ENCODE data around the gene MAPRE2.

MAPRE2 gene

DNA sequence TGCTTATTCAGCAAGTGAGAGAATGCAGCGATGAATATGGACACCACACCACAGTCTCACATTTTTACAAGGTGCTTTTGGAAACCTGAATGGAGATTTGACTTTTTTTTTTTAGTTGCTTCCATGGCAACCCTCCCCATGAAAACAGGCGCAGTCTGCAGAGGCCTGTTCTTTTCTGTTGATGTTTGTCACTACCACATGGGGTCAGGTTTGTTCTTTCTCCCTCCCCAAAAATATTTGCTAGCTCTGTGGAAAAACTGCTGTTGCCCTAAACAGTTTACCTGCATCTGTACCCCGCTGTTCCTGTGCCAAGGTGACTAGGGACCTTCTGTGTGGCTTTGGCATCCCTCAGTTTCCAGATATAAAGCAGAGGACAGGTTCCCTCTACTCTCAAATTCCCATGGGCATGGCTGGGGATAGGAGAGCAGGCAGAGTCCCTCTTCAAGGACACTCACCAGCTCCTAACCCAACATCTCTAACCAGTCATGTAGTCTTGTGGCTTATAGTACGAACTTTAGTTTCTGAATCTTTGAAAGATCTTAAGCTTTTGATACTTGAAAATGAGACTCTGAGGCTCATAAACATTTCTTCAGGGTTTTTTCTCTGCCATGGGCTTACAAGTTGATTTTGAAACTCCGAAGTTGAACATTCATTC lies 14.7 kb upstream of the MAPRE2 start:
- TF ChIP-seq GATA3 (IDR thresholded peaks at IDR 0.05; ENCODE audit: low read depth, low read length) (no peak), GATA2 (IDR thresholded peaks at IDR 0.05; ENCODE audit: low read depth, low read length) (no peak)

DNA sequence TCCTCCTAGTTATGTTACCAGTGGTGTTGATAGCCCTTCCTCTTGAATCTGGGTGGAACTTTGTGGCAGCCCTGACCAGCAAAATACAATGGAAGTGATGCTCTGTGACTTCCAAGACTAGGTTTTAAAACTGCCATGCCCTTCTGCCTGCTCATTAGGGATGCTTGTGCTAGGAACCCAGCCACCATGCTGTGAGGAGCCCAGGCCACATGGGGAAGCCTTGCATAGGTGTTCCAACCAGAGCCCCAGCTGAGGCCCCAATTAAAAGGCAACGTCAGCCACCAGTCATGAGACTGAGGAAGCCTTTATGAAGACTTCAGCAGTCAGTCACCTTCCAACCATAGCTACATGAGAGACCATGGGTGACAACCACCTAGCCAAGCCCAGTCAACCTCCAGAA lies 14.0 kb upstream of the MAPRE2 start:
- TF ChIP-seq GATA3 (IDR thresholded peaks at IDR 0.05; ENCODE audit: low read depth, low read length) (no peak), GATA2 (IDR thresholded peaks at IDR 0.05; ENCODE audit: low read depth, low read length) (no peak)

DNA sequence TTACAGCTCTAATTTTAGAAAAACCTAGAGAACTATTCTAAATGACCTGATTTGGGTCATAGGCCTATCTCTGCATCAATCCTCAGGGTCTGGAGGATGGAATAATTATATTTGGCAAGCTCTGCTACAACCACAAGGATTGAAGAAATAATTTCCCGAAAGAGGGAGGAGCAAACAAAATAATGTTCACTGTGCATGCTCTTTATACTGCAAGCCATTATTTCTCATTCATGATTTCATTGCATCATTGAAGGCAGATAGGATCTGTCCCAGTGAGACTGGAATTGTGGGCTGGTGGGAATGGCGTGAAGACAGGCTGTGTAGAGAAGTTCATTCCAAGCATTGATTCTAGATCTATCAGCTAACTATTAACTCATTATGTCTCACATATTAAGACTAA lies 12.7 kb upstream of the MAPRE2 start:
- TF ChIP-seq GATA2 (IDR thresholded peaks at IDR 0.05; ENCODE audit: low read depth, low read length), result peak; percentile 44; the same call in 1 of the 2 replicates
- TF ChIP-seq GATA3 (IDR thresholded peaks at IDR 0.05; ENCODE audit: low read depth, low read length), result no peak

DNA sequence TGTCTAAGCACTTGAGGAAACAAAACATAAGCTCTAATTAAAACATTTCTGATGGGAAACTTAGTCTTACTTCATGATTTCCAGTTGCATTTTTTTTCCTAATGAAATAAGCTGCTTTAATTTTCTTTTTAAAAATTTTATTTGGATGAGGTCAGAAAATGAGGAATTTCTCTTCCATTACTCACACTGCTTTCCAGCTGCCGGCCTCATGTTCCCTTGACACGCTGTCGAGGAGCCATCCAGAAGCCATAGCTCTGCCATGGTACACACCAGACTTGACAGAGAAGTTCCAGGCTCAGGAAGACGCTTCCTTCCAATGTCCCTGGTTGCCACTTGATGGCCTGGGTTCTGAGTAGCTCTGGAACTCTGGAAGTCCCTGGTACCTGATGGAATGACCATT lies 12.1 kb upstream of the MAPRE2 start:
- TF ChIP-seq GATA2 (IDR thresholded peaks at IDR 0.05; ENCODE audit: low read depth, low read length), result no peak
- no peak for TF ChIP-seq GATA3 (IDR thresholded peaks at IDR 0.05; ENCODE audit: low read depth, low read length)

DNA sequence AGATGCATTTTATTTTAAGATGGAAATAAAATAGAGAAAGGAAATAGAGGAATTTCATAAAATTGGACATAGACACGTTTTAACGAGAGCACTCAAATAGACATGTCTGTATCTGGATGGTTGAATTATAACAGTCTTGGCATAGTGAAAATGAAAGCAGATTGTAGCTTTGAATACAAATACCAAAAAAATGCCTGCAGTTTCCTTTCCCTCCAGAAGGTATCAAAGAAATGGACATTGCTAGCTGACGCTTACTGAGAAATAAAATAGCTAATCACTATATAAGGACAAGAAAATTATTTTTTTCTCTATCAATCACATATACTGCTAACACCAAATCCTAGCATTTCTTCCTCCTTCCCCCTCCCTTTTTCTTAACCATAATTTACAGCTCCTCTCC lies 11.4 kb upstream of the MAPRE2 start:
- TF ChIP-seq GATA2 (IDR thresholded peaks at IDR 0.05; ENCODE audit: low read depth, low read length) (no peak), GATA3 (IDR thresholded peaks at IDR 0.05; ENCODE audit: low read depth, low read length) (no peak)

DNA sequence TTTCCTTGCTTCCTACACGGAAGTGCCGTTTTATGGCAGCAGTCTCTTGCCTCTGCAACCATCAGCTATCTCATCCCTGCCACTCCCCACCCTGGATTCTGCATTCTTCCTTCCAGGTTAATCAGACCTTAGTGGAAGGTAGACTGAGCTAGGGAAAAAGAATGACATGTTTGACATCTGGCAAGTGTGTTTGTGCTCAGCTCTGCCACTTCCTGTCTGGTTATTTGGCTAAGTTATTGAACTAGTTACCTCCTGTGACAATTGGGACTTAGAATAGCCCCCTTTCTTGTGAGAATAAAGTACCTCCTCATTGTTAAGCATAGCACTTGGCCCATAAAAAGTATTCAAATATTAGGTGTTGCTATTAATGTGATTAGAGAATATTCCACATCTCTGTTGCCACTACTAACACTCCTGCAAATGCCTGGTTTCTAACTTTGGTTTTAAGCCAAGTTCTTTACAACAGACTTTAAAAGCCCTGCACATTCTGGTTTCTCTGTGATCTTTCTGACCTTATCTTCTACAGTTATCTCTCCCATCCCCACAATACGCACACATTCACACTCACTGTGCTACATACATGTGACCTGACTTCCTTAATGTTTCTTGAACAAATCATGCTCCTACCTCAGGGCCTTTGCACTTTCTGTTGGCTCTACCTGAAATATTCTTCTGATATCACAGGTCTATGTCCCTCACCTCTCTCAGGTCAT lies 10.8 kb upstream of the MAPRE2 start:
- TF ChIP-seq GATA3 (IDR thresholded peaks at IDR 0.05; ENCODE audit: low read depth, low read length), result no peak
- TF ChIP-seq GATA2 (IDR thresholded peaks at IDR 0.05; ENCODE audit: low read depth, low read length), result peak; percentile 51; the same call in 1 of the 2 replicates

DNA sequence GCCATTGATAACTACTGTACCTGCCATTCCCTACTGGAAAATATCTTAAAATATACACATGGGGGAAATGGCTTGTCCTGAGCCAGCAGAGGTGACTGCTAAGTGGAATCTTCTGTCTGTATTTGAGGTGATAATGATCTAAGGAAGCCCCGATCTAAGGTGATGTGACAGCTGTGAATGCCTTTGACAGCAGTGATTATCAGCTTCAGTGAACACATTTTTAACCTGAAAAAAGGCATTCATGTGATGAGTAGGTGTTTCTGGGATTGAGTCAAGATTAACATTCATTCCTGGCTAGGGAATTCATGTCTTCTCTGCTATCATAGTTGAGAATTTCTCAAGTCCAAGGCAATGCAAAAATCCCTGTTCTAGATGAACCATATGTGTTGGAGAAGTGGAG lies 9.1 kb upstream of the MAPRE2 start:
- no peak for TF ChIP-seq GATA3 (IDR thresholded peaks at IDR 0.05; ENCODE audit: low read depth, low read length)

DNA sequence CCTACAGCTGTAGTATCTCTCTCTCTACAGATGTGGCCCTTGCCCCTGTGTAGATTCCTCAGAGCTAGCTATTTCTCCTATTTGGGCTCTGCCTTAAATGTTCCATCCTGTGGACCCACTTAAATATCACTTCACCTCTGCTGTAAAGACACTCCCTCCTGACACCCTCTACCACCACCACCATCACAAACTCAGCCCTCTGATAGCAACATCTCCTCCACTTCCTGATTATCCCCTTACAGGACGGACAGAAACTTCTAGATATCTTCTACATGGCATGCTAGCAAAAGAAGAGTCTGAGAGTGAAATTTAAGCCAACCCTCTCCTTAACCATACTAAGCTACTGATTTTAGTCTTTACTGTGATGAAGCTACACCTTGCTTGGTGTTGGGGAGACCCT lies 3.2 kb upstream of the MAPRE2 start:
- no peak for TF ChIP-seq GATA3 (IDR thresholded peaks at IDR 0.05; ENCODE audit: low read depth, low read length)
- TF ChIP-seq GATA2 (IDR thresholded peaks at IDR 0.05; ENCODE audit: low read depth, low read length), result no peak

DNA sequence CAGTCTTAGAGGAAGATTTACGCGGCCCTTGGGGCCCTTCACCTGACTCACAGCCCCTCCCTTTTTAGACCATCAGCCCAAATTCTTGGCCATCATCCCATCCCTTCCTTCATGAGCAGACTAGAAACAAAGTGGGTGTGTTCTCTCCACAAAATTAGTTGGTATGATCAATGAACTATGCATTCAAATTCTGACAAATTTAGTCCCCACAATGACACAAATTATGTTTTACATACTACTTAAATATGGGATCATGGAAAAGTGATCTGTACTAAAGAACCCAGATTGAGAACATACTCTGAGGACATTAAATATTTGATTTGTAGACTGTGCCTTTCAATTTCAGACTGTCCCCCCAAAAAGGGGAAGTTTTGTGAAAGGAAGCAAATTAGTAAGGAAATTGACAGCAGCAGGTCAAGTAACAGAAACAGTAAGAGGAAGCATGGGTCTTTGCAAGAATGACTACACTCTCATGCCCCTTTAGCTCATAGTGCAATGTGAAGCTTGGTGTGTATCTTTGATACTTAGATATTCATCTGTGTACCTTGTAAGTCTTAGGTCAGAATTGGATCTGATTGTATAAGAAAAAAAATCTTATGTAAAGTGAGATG lies 2.2 kb upstream of the MAPRE2 start:
- TF ChIP-seq GATA2 (IDR thresholded peaks at IDR 0.05; ENCODE audit: low read depth, low read length) (no peak), GATA3 (IDR thresholded peaks at IDR 0.05; ENCODE audit: low read depth, low read length) (no peak)

DNA sequence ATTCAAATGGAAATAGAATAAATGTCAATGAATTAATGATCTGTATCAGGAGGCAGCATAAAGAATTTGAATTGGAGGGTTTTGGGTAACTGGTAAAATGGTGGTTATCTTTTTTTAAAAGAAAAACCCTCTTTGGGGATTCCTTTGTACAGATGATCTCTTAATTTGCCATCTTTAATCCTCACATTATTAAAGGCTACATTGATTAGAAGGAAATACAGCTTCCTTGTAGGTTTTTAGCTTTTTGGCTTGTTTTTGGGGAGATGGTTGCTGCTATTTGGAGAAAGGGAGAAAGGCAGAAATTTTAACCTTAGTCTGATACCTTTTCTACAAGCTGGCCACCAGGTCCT lies 600 bp upstream of the MAPRE2 start:
- TF ChIP-seq GATA3 (IDR thresholded peaks at IDR 0.05; ENCODE audit: low read depth, low read length) (no peak), GATA2 (IDR thresholded peaks at IDR 0.05; ENCODE audit: low read depth, low read length) (no peak)

DNA sequence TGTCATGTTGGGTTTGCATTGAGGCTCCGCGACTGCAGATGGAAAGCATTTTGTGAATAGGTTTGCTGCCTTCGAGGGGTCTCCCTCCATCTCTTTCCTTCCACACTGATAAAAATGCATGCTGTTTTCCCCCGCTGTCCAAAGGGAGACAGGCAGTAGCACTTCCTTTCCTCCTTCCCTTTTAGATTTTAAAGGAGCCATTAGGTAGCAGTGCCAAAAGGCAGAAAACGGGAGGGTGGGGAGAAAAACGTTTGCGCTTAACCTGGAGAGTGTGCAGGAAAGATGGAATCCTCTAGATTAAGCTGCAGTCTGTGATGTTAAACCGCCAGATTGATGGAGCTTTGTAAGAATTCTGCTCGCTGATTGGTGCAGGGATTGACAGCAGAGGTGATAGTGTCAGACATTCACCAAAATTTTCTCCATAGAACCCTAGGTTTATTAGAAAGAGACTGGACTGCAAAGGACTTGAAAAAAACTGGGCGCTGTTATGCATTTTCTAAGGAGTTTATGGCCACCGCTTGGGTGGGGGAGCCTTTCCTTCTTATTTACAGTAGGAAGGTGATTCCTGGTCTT lies 688 bp downstream of the MAPRE2 start:
- TF ChIP-seq GATA2 (IDR thresholded peaks at IDR 0.05; ENCODE audit: low read depth, low read length) (peak; percentile 17; the same call in 1 of the 2 replicates), GATA3 (IDR thresholded peaks at IDR 0.05; ENCODE audit: low read depth, low read length) (no peak)

DNA sequence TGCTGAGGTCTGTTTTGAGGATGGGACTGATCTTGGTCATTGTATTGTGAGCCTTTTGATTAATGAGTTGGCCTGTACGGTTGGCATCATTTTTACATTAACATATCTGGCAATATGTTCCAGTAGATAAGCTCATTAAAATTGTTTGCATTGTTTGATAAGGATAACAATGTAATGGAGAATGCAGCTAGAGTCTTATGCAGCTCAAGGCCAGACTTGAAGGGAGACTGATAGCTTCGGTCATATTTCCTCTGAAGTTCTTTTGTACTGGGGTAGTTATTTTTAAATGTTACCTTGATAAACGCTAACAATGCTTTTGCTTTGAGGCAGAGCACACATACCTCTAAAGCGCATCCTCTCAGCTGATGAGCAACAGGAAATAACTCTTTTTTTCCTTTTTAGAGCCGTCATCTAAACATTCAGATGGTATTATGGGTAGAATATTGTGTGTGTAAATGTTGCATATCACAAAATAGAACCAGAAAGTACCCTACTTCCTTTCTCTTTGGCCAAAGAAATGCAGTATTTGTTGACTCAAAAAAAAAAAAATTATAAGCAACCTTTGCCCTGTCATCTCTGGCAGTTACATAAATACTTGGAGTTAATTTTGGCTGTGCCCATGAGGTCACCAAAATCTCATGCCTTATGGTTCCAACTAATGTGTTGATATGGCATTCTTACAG lies 1.3 kb downstream of the MAPRE2 start:
- TF ChIP-seq GATA2 (IDR thresholded peaks at IDR 0.05; ENCODE audit: low read depth, low read length), result peak; percentile 3; the same call in 1 of the 2 replicates
- TF ChIP-seq GATA3 (IDR thresholded peaks at IDR 0.05; ENCODE audit: low read depth, low read length), result no peak

DNA sequence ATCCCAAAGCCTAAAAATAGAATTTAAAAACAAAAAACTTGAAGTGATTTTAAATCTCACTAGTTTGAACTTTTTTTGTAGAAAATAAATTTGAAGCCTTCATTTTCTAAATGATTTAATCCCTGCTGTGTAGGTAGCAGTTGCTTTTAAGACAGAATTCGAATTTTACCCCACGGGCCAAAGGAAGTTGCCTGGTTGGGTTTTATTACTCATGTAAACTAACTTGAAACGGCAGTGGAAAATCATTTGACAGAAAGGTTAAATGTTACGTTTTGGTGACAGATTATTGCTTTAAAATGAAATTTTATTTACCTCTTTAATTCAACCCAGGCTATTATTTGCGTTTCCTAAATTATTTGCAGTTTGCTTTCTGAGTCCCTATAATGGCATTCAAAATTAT lies 2.0 kb downstream of the MAPRE2 start:
- TF ChIP-seq GATA2 (IDR thresholded peaks at IDR 0.05; ENCODE audit: low read depth, low read length) (no peak), GATA3 (IDR thresholded peaks at IDR 0.05; ENCODE audit: low read depth, low read length) (no peak)

DNA sequence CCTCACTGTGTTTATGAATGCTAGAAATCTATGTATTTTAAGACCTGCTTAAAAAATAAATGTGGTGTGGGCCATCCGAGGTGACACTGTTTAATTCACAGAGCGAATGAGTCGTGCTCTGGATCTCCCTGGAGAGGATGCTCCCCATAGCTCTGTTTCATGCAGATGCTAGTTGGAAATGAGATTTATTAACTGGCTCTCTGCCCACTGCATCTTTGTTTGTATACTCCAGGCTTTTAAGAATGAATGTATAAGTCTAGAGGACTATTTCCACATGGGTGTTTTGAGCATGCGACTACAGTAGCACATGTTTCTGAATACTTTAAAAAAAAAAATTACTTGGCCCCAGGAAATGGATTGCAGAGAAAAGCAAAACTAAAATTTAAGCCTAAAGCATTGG lies 3.9 kb downstream of the MAPRE2 start:
- no peak for TF ChIP-seq GATA3 (IDR thresholded peaks at IDR 0.05; ENCODE audit: low read depth, low read length)
- TF ChIP-seq GATA2 (IDR thresholded peaks at IDR 0.05; ENCODE audit: low read depth, low read length), result no peak
